NB4 (cell line): ENCODE results near the gene ONECUT2.

Experiments
- DNase-seq: peaks from one replicate; pipeline ENCODE4 v3.0.0; 2010; ENCODE audit warnings: low read depth
- H3K4me3 ChIP-seq: one replicate; pipeline ENCODE4 v1.5.1; 2011; ENCODE audit warnings: mild to moderate bottlenecking, low read depth, low read length, moderate library complexity
- MAX ChIP-seq: IDR thresholded peaks from 2 replicates; pipeline ENCODE4 v1.6.1; 2011; ENCODE audit warnings: low read depth, low read length
- MYC ChIP-seq: IDR thresholded peaks from 2 replicates; pipeline ENCODE4 v1.6.1; 2011; ENCODE audit warnings: low read depth, low read length
- POLR2A ChIP-seq: IDR thresholded peaks from 2 replicates; pipeline ENCODE4 v1.6.1; 2011; ENCODE audit warnings: mild to moderate bottlenecking; ENCODE audit not compliant: insufficient read length; ENCODE audit errors: extremely low read depth
- TF ChIP-seq, protein P1 (sequence below): IDR thresholded peaks from one replicate; pipeline ENCODE4 v1.5.1; 2012; ENCODE audit warnings: low read depth, low read length

The ONECUT2 gene

DNA sequence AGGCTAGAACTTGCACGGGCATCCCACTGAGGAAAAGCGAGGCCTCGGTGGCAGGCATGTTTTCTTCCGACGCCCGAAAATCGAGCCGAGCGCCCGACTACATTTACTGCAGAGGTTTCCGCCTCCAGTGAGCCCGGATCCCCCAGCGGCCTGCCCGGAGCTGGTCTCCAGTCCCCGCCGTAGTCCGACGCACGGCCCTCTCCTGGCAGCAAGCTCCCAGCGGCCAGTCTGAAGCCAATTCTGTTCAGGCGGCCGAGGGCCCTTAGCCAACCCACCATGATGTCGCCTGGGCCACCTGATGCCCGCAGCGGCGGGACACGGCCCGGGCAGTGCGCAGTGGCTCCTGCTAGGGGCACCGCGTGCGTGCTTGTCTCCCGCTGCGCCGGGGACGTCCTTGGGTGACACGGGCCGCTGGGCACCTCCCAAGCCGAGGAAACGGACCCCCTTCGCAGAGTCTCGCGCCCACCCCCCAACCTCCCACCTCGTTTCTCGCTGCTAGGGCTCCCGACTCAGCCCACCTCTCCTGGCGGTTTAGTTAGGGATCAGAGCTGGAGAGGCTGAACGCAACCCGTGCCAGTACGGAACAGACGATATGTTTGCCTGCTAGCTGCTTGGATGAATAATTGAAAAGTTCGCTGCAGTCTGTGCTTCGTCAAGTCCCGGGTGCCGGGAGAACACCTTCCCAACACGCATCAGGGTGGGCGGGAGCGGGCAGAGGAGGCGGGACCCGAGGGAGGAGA, 5.3 kb downstream of the ONECUT2 start:
- no peak for DNase-seq
- TF ChIP-seq POLR2A = no peak
- TF ChIP-seq, protein P1, sequence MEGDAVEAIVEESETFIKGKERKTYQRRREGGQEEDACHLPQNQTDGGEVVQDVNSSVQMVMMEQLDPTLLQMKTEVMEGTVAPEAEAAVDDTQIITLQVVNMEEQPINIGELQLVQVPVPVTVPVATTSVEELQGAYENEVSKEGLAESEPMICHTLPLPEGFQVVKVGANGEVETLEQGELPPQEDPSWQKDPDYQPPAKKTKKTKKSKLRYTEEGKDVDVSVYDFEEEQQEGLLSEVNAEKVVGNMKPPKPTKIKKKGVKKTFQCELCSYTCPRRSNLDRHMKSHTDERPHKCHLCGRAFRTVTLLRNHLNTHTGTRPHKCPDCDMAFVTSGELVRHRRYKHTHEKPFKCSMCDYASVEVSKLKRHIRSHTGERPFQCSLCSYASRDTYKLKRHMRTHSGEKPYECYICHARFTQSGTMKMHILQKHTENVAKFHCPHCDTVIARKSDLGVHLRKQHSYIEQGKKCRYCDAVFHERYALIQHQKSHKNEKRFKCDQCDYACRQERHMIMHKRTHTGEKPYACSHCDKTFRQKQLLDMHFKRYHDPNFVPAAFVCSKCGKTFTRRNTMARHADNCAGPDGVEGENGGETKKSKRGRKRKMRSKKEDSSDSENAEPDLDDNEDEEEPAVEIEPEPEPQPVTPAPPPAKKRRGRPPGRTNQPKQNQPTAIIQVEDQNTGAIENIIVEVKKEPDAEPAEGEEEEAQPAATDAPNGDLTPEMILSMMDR = no peak
- no peak for TF ChIP-seq MAX
- TF ChIP-seq MYC = no peak
- no peak overlapping the region for H3K4me3 ChIP-seq

DNA sequence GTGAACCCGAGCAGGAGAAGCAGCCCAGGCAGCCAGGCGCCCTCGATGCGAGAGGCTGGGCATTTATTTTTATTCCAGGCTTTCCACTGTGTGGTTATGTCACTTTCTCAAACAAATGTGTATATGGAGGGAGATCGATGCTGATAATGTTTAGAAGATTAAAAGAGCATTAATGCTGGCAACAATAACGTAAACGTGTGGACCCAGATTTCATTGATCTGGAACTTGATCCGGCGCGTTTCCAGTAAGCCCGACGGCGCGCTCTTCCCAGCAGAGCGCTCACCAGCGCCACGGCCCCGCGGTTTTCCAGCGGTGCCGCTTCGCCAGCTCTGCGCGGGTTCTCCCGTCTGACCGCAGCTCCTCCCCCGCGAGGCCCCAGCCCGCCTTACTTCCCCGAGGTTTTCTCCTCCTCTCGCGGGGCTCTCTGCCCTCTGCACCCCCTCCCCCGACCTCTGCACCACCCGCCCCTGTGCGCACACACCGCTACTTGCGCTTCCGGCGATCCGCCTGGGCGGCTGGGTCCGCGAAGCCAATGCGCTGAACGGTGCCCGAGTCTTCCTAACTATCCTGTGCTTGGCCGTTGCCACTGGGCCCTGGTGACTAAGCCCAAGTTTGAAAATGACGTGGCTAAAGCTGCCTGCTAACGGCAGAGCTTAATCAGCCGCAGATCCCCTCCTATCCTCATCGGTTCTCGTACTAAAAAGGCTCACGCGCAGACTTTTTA, 6.1 kb downstream of the ONECUT2 start:
- TF ChIP-seq, protein P1 = no peak
- TF ChIP-seq POLR2A (no peak), MAX (no peak), MYC (no peak)
- H3K4me3 ChIP-seq = no peak overlapping the region
- DNase-seq = no peak

- TF ChIP-seq MAX = no peak
- TF ChIP-seq MYC = no peak
- no peak for TF ChIP-seq POLR2A
- TF ChIP-seq, protein P1 = no peak
- no peak for DNase-seq
- H3K4me3 ChIP-seq = no peak overlapping the region
Measured at GRCh38 chr18:57443247-57443646, 8.1 kb downstream of the ONECUT2 start.

DNA sequence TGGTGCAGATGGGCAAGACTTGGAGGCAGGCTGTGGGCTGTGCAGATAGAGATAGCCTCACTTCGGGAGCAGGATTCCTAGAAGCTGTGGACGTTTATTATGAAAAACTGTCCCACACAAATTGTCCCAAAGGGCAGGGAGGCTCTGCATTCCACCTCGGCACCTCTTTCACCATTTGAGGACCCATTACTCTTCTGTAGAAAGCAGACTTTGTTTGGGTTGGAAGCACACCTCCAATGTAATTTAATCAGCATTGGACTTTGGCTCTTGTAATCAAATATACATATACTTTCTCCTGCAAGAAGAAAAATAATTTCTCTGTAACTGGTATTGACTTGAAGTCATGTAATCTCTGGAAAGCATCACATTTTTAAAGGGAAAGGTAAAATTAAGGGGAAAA, 8.5 kb downstream of the ONECUT2 start:
- TF ChIP-seq, protein P1 = no peak
- no peak for TF ChIP-seq MYC
- TF ChIP-seq MAX = no peak
- no peak for TF ChIP-seq POLR2A
- no peak overlapping the region for H3K4me3 ChIP-seq
- DNase-seq = no peak

DNA sequence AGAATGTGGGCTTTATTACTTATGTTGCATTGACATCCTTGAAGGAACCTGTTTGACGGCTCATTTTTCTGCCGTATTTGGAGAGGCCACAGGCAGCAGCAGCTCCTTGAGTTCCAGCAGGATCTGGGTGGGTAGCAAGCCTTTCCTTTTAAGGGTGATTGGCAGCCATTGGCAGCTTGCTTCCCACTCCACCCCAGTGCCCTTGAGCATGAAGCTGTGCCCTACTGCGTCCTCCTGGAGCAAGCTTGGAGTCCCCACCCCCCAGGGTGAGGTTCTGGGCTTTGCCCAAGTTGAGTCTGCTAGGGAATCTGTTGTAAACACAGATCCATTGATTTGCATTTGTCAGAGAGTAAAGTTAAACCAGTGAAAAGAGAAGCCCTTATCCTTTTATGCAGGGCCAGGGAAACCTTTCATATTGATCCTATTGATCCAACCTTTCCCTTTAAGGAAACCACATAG, 9.2 kb downstream of the ONECUT2 start:
- DNase-seq = no peak
- TF ChIP-seq, protein P1 = no peak
- TF ChIP-seq MYC (no peak), POLR2A (no peak), MAX (no peak)
- no peak overlapping the region for H3K4me3 ChIP-seq
